Measurements from ENCODE around the gene SLC19A1.

SLC19A1 gene

DNA sequence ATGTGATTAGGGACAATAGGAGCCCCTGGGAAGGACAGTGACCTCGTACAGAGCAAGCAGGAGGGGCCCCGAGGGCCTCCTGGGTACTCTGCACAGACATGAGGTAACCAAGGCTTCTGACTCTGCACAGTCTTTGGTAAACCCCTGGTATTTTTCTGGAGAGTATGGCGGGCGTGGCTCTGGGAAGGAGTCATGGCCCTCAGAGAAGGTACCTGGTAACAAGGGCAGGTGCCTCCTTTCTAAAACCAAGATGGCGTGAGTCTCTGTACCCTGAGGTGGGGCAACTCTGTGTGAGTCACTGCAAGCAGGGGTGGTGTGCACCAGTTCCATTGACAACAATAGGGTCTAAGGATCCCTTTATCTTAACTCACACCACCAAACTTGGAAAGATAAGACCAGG, 39.9 kb upstream of the SLC19A1 start:
- Histone ChIP-seq H3K4me1 (ENCODE audit: insufficient read depth, low read length) (no peaks in the 10 kb centered on the region), H3K36me3 (ENCODE audit: insufficient read depth, low read length) (no peaks in the 10 kb centered on the region), H3K27me3 (ENCODE audit: control insufficient read depth in 1 of 2, insufficient read depth in 2 of 2, low read length in 2 of 2) (peaks cover 0 to 10% of the 10 kb centered on the region in 2 donors), H3K9me3 (ENCODE audit: low read length) (peaks cover 10% of the 10 kb centered on the region), H3K4me3 (ENCODE audit: low read depth in 1 of 2, low read length in 2 of 2) (no peak overlapping the region), H3K27ac (ENCODE audit: low read depth, low read length) (no peak overlapping the region), H3K9ac (ENCODE audit: low read length) (no peak overlapping the region)

DNA sequence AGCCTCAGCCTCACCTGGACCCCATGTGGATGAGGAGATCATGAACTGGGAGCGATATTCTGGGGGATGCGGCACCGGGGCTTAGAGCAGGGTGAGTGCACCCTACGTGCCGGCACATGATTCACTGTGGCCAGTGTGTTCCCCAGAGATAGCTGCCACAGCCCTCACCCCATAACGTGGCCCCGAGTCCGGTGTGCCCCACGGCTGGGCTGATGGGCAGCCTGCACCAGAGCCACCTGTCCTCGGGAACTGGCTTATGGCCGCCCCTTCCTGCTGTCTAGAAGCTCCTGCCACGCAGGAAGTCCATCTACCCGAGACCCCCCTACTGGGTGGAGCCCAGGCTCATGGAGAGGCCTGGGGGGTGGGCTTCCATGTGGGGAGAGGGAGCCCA, 39.1 kb upstream of the SLC19A1 start:
- H3K27ac ChIP-seq (ENCODE audit: low read depth, low read length) = no peak overlapping the region
- H3K4me1 ChIP-seq (ENCODE audit: insufficient read depth, low read length) = no peaks in the 10 kb centered on the region
- H3K36me3 ChIP-seq (ENCODE audit: insufficient read depth, low read length) = no peaks in the 10 kb centered on the region
- H3K9me3 ChIP-seq (ENCODE audit: low read length) = peaks cover 5% of the 10 kb centered on the region
- no peak overlapping the region for H3K4me3 ChIP-seq (ENCODE audit: low read depth in 1 of 2, low read length in 2 of 2)
- H3K27me3 ChIP-seq (ENCODE audit: control insufficient read depth in 1 of 2, insufficient read depth in 2 of 2, low read length in 2 of 2) = peaks cover 0 to 10% of the 10 kb centered on the region in 2 donors
- H3K9ac ChIP-seq (ENCODE audit: low read length) = no peak overlapping the region

DNA sequence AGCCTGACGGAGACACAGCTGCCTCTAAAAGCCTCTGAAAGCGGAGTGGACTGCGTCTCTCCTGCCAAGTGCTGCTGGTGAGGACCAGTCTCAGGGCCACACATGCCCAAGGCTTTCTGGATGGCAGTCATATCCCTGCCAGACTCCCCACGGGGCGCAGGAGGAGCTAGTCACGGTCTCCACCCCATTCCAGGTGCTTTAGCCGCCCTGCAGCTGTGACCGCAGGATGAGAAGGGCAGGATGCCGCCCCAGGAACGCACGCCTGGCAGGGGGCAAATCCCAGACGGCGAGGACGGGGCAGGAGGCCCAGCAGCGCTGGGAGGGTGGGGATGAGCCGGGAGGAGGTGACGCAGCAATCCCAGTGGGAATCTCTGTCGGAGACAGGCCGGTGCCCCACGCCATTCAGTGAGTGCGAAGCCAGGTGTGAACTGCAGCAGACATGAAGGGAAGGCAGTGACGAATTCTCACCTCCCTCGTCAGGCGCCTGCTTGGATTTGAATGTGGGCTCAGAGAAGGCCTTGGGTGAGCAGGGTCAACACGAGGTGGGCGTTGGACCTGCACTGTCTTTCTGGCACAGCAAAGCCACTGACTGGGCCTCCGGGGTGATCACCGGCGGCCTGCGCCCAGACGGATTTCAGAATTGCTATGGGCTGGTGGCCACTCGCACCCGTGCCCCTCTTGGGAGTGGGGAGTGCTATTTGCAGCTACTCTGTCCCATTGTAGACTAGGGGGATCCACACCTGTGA, 38.5 kb upstream of the SLC19A1 start:
- no peaks in the 10 kb centered on the region for H3K9me3 ChIP-seq (ENCODE audit: low read length)
- no peak overlapping the region for H3K27ac ChIP-seq (ENCODE audit: low read depth, low read length)
- H3K27me3 ChIP-seq (ENCODE audit: control insufficient read depth in 1 of 2, insufficient read depth in 2 of 2, low read length in 2 of 2) = peaks cover 0 to 10% of the 10 kb centered on the region in 2 donors
- no peaks in the 10 kb centered on the region for H3K4me1 ChIP-seq (ENCODE audit: insufficient read depth, low read length)
- no peak overlapping the region for H3K4me3 ChIP-seq (ENCODE audit: low read depth in 1 of 2, low read length in 2 of 2)
- no peak overlapping the region for H3K9ac ChIP-seq (ENCODE audit: low read length)
- H3K36me3 ChIP-seq (ENCODE audit: insufficient read depth, low read length) = no peaks in the 10 kb centered on the region

DNA sequence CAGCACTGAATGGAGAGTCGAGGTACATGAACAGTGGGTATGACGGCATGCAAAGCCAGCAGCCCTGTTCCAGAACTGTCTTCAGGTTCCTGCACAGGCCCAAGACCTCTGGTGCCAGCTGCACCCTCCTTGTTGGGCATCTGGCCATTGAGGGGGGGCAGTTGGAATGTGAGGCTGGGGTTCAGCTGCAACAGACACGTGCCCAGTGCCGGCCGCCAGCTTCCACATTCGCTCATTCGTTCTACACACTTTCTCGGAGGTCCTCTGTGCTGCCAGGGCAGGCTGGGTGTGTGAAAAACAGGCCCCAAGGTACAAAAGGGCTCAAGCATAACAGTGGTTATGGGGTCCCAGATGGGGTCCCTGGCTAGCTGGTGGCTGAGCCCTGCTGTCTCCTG, 37.9 kb upstream of the SLC19A1 start:
- H3K4me1 ChIP-seq (ENCODE audit: insufficient read depth, low read length) = no peaks in the 10 kb centered on the region
- H3K4me3 ChIP-seq (ENCODE audit: low read depth in 1 of 2, low read length in 2 of 2) = no peak overlapping the region
- peaks cover 0 to 10% of the 10 kb centered on the region in 2 donors for H3K27me3 ChIP-seq (ENCODE audit: control insufficient read depth in 1 of 2, insufficient read depth in 2 of 2, low read length in 2 of 2)
- no peak overlapping the region for H3K9ac ChIP-seq (ENCODE audit: low read length)
- no peaks in the 10 kb centered on the region for H3K9me3 ChIP-seq (ENCODE audit: low read length)
- H3K27ac ChIP-seq (ENCODE audit: low read depth, low read length) = no peak overlapping the region
- no peaks in the 10 kb centered on the region for H3K36me3 ChIP-seq (ENCODE audit: insufficient read depth, low read length)

DNA sequence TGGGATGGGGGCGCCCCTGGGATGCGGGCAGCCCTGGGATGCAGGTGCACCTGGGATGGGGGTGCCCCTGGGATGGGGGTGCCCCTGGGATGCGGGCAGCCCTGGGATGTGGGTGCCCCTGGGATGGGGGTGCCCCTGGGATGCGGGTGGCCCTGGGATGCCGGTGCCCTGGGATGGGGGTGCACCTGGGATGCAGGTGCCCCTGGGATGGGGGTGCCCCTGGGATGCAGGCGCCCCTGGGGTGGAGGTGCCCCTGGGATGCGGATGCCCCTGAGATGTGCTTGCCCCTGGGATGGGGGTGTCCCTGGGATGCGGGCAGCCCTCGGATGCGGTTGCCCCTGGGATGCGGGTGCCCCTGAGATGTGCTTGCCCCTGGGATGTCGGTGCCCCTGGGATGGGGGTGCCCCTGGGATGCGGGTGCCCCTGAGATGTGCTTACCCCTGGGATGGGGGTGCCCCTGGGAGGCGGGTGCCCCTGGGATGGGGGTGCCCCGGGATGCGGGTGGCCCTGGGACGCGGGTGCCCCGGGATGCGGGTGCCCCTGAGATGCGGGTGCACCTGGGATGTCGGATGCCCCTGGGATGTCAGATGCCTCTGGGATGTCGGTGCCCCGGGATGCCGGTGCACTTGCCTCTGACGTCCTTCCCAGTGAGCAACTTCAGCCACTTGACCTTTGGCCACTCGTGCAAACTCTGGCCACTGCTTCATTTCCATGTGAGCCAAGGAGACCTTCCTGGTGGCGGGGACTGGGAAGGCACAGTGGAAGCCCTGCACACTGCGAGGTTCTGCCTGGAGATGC, 37.3 kb upstream of the SLC19A1 start:
- Histone ChIP-seq H3K4me3 (ENCODE audit: low read depth in 1 of 2, low read length in 2 of 2) (no peak overlapping the region), H3K4me1 (ENCODE audit: insufficient read depth, low read length) (no peaks in the 10 kb centered on the region), H3K9ac (ENCODE audit: low read length) (no peak overlapping the region), H3K27ac (ENCODE audit: low read depth, low read length) (no peak overlapping the region), H3K27me3 (ENCODE audit: control insufficient read depth in 1 of 2, insufficient read depth in 2 of 2, low read length in 2 of 2) (peaks cover 0 to 10% of the 10 kb centered on the region in 2 donors), H3K36me3 (ENCODE audit: insufficient read depth, low read length) (no peaks in the 10 kb centered on the region), H3K9me3 (ENCODE audit: low read length) (no peaks in the 10 kb centered on the region)

DNA sequence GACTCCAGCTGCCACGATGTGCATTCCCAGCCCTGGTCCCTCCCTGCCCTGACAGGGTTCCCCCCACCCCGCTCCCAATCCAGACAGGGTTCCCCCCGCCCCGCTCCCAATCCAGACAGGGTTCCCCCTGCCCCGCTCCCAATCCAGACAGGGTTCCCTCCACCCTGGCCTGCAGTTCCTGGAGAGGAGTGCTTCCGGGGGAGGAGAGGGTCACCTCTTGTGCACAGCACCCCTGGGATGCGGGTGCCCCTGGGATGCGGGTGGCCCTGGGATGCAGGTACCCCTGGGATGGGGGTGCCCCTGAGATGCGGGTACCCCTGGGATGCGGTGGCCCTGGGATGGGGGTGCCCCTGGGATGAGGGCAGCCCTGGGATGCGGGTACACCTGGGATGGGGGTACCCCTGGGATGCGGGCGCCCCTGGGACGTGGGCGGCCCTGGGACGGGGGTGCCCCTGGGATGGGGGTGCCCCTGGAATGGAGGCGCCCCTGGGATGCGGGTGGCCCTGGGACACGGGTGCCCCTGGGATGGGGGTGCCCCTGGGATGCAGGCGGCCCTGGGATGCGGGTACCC, 36.7 kb upstream of the SLC19A1 start:
- no peaks in the 10 kb centered on the region for H3K4me1 ChIP-seq (ENCODE audit: insufficient read depth, low read length)
- H3K36me3 ChIP-seq (ENCODE audit: insufficient read depth, low read length) = no peaks in the 10 kb centered on the region
- no peak overlapping the region for H3K4me3 ChIP-seq (ENCODE audit: low read depth in 1 of 2, low read length in 2 of 2)
- no peak overlapping the region for H3K9ac ChIP-seq (ENCODE audit: low read length)
- H3K9me3 ChIP-seq (ENCODE audit: low read length) = no peaks in the 10 kb centered on the region
- no peak overlapping the region for H3K27ac ChIP-seq (ENCODE audit: low read depth, low read length)
- H3K27me3 ChIP-seq (ENCODE audit: control insufficient read depth in 1 of 2, insufficient read depth in 2 of 2, low read length in 2 of 2) = peaks cover 0 to 10% of the 10 kb centered on the region in 2 donors

DNA sequence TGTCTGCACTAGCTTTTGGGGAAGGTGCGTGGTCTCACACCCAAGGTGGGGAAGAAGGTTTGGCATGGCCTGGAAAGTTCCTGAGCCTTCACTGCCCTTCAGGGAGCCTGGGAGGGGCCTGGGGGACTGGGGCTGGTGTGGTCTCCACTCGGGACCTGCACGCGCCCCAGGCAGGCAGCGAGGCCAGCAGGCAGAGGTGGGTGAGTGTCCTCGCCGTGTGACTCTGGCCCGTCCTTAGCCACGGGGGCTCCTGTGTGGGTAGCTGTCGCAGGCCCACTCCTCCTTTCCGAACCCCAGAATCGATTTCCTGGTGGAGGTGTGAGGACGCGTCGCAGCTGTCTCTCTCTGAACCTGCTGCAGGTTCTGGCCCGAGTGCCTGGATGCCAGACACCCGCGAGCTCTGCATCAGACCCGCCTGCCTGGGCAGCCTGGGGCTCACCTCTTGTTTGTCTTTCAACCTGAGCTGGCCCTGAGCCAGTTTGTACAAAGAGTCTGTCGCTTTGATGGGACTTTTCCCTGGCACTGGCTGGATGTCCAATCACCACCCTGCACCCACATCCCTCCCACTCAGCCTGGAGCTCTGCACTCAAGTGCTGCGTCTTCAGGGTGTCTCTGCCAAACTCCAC, 36.0 kb upstream of the SLC19A1 start:
- H3K36me3 ChIP-seq (ENCODE audit: insufficient read depth, low read length) = no peaks in the 10 kb centered on the region
- H3K27me3 ChIP-seq (ENCODE audit: control insufficient read depth in 1 of 2, insufficient read depth in 2 of 2, low read length in 2 of 2) = peaks cover 0 to 10% of the 10 kb centered on the region in 2 donors
- no peaks in the 10 kb centered on the region for H3K9me3 ChIP-seq (ENCODE audit: low read length)
- H3K4me1 ChIP-seq (ENCODE audit: insufficient read depth, low read length) = peaks cover 6% of the 10 kb centered on the region
- H3K4me3 ChIP-seq (ENCODE audit: low read depth in 1 of 2, low read length in 2 of 2) = no peak overlapping the region
- H3K27ac ChIP-seq (ENCODE audit: low read depth, low read length) = no peak overlapping the region
- H3K9ac ChIP-seq (ENCODE audit: low read length) = no peak overlapping the region

DNA sequence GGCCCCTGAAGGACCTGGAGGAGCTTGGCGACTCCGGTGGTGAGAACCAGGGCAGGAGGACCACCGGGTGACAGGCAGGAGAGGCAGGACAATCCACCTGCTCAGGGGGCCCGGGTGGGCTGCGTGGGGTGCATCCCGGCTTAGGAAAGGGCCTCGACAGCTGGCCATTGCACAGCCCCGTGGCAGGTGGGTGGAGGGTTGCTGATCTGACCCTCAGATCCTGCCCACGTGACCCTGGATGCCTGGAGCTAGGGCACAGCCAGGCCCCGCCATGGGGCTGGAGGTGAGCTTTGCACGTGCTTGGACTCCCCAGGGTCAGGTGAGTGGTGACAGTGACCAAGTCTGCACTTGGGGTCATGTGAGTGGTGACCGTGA, 35.5 kb upstream of the SLC19A1 start:
- H3K9ac ChIP-seq (ENCODE audit: low read length) = no peak overlapping the region
- peaks cover 10% of the 10 kb centered on the region for H3K4me1 ChIP-seq (ENCODE audit: insufficient read depth, low read length)
- H3K27me3 ChIP-seq (ENCODE audit: control insufficient read depth in 1 of 2, insufficient read depth in 2 of 2, low read length in 2 of 2) = peaks cover 0 to 10% of the 10 kb centered on the region in 2 donors
- H3K36me3 ChIP-seq (ENCODE audit: insufficient read depth, low read length) = no peaks in the 10 kb centered on the region
- H3K9me3 ChIP-seq (ENCODE audit: low read length) = no peaks in the 10 kb centered on the region
- no peak overlapping the region for H3K4me3 ChIP-seq (ENCODE audit: low read depth in 1 of 2, low read length in 2 of 2)
- H3K27ac ChIP-seq (ENCODE audit: low read depth, low read length) = no peak overlapping the region

DNA sequence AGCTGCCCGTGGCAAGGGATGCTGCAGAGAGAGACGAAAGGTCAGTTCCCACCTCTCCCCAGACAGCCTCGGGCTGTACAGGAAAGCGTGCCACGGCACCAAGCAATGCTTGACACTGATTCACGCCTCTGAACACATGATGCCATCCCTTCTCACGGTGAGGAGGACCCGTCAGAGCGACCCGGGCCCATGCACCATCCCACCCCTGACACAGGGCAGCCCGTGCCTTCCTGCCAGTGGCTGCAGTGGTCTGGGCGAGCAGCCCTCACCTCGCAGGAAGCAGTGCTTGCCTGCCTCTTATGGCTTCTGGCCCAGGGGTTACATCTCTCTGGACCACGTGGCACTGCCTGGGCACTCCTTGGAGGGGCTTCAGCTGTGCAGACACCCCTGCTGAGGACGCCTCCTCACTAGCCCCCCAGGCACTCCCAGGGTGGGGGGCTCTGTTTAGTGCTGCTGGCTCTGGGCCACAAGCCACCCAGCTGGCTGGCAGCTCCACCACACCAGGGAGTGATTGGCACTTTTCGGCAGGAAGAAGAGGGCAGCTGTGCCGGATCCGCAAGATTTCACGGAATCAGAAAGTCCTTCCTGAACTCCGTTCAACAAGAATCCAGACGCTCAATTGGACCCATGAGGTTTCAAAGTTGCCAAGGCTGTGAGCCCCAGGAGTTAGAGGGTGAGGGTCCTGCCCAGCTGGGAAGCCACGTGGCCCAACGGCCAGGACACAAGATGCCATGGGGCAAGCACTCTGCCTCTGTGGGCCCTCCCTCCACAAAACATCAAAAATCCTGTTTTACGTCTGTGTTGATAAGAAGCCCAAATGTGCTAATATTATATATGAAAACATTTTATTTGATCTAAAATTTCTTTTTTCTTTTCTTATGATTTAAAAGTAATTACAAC, 34.8 kb upstream of the SLC19A1 start:
- H3K27me3 ChIP-seq (ENCODE audit: control insufficient read depth in 1 of 2, insufficient read depth in 2 of 2, low read length in 2 of 2) = peaks cover 0 to 10% of the 10 kb centered on the region in 2 donors
- no peak overlapping the region for H3K9ac ChIP-seq (ENCODE audit: low read length)
- H3K4me3 ChIP-seq (ENCODE audit: low read depth in 1 of 2, low read length in 2 of 2) = no peak overlapping the region
- H3K9me3 ChIP-seq (ENCODE audit: low read length) = no peaks in the 10 kb centered on the region
- peaks cover 10% of the 10 kb centered on the region for H3K4me1 ChIP-seq (ENCODE audit: insufficient read depth, low read length)
- no peaks in the 10 kb centered on the region for H3K36me3 ChIP-seq (ENCODE audit: insufficient read depth, low read length)
- no peak overlapping the region for H3K27ac ChIP-seq (ENCODE audit: low read depth, low read length)

DNA sequence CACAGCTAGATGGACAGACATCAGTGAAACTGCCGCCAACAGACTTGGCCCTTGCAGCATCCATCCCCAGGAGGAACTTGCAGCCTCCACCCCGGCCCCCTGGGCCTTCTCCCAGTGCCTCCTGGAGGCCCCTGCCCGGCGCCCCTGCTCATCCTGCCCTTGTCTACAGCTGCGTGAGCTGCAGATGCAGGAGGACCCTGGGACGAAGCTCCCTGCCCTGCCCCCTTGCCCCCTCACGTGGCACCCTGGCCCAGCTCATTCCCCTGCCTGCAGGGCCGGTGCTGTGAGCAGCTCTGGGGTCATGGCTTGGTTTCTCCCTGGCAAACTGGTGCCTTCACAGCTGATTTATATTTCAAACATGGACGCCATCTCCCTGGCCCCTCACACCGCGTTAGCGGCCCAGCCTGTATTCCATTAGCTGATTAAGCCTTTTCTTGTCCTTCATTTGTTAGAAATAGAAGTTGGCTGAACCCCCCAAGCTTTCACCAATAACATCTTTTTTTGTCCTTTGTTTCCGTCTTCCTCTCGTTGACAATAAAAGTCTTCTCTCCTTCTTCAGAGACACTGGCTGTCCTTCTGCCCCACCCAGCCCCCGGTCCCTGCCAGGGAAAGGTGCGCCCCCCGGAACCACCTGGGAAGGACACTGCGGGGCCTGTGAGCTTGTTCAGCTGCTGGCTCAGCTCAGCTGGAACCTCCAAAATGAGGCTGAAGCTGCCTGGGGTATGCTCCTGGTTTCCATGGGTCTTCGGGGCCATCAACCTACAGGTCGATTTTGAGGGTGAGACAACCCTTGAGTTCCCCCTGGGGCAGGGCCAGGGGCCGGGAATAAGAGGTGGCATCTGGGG, 34.0 kb upstream of the SLC19A1 start:
- Histone ChIP-seq H3K27me3 (ENCODE audit: control insufficient read depth in 1 of 2, insufficient read depth in 2 of 2, low read length in 2 of 2) (peaks cover 0 to 10% of the 10 kb centered on the region in 2 donors), H3K27ac (ENCODE audit: low read depth, low read length) (no peak overlapping the region), H3K4me1 (ENCODE audit: insufficient read depth, low read length) (peaks cover 14% of the 10 kb centered on the region), H3K36me3 (ENCODE audit: insufficient read depth, low read length) (no peaks in the 10 kb centered on the region), H3K9me3 (ENCODE audit: low read length) (no peaks in the 10 kb centered on the region), H3K4me3 (ENCODE audit: low read depth in 1 of 2, low read length in 2 of 2) (no peak overlapping the region), H3K9ac (ENCODE audit: low read length) (no peak overlapping the region)

Measured in muscle layer of colon (tissue), 2 donors.